GM12892 (cell line): ENCODE results near the gene ADGRL3.
"Not testable (repeated sequence)": the region's sequence is repeated elsewhere in the genome, so short reads cannot be mapped to it uniquely, and the experiment has no call there.

Source experiments
- DNase-seq: peaks from one replicate; pipeline ENCODE4 v3.0.0; 2011; ENCODE audit not compliant: insufficient read length
- FAIRE-seq: peaks from 2 replicates; lab custom pipeline; 2011; peaks lifted over from hg19 to GRCh38; lab: Jason Lieb, UNC
- POLR2A ChIP-seq: IDR thresholded peaks from 2 replicates; pipeline ENCODE4 v1.6.1; 2011; ENCODE audit warnings: low read depth, low read length, control low read depth
- POLR2AphosphoS5 ChIP-seq: IDR thresholded peaks from 2 replicates; pipeline ENCODE4 v1.6.1; 2011; ENCODE audit warnings: low read depth, low read length, control low read depth
- TAF1 ChIP-seq: IDR thresholded peaks from 2 replicates; pipeline ENCODE4 v1.6.1; 2011; ENCODE audit warnings: low read depth, mild to moderate bottlenecking, control low read depth, low read length, borderline replicate concordance

The ADGRL3 gene

DNA sequence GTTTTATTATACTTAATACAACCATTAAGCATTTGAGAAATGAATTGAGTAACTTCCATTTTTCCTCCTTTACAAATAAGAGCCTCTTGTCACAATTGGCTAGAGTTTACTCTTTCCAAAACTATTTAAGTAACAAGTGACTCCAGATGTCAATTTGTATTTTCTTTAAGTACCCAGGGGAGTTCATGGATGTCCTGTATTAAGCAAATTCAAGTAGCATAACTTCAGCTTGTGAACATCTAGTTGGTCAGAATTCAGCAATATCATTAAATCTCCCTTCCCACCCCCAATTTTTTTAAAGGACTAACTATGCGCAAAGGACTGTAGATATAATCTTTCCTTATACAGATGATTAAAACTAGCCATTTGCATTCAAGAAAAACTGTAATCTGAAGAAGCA, 1.4 kb upstream of the ADGRL3 start:
- TF ChIP-seq POLR2A = no peak
- TF ChIP-seq TAF1 = no peak
- TF ChIP-seq POLR2AphosphoS5 = no peak
- no peak for FAIRE-seq
- DNase-seq = no peak

DNA sequence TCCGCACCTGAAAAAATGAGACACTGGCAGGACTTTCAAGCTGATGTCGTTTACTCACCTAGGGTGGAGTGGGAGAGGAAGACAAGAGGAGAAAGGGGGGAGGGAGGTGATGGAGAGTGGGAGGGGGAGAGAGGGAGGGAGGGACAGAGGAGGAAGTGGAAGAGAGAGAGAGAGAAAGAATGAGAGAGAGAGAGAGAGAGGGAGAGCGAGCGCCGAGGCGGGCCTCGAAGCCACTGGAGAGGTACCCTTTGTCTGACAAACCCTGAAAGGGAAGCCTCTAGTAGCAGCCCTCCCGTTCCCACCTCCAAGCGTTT, 296 bp upstream of the ADGRL3 start:
- TF ChIP-seq POLR2A (no peak), POLR2AphosphoS5 (no peak), TAF1 (no peak)
- no peak for DNase-seq

DNA sequence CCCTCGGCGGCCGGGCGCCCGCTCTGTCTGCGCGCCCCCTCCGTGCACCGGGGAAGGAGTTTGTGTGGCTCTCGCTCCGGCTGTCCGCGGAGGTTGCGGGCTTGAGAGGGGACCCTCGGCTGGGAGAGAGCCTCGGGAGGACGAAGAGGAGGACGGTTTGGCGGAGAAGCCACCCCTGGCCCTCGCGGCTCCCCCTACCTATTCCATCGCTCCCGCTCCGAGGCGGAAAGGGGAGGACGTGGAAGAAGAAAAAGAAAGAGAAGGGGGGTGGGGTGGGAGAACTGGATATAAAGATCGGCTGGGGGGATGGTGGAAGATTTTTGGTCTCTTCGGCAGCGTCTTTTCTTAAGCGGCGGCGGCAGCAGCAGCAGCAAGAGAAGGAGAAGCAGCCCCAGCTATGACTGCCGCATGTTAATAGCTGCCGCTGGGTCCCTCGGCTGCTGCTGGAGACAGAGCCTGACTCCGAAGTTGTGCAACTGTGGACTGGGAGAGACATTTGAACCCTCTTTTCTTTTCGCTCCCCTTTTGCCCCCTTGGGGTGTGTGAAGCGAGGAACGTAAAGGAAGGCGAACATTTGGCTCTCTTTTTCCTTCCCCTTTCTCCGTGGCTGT, 895 bp downstream of the ADGRL3 start:
- FAIRE-seq (no peak), DNase-seq (no peak)
- TF ChIP-seq POLR2A (no peak), POLR2AphosphoS5 (no peak), TAF1 (no peak)

More for the DNA sequence above, 296 bp upstream of the ADGRL3 start:
- FAIRE-seq = no peak

DNA sequence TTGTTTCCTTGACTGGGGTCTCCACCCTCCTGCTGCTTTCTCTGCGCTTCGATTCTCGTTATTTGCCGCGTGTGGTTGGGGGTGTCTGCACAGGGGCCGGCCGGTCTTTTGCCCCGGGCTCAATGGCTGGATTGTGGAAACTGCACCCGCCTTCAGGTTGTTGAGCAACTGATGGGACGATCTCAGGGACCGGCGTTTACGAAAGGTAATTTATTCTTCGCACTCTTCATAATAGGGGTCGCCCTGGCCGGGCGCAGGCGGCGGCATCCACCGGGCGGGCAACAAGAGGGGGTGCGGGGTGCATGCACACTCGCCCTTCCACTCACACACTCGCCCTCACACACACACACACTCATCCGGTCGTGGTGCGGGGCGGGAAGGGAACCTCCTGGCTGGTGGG, 1.4 kb downstream of the ADGRL3 start:
- TF ChIP-seq POLR2A (no peak), POLR2AphosphoS5 (no peak), TAF1 (no peak)
- no peak for FAIRE-seq
- peak; percentile 2 for DNase-seq

DNA sequence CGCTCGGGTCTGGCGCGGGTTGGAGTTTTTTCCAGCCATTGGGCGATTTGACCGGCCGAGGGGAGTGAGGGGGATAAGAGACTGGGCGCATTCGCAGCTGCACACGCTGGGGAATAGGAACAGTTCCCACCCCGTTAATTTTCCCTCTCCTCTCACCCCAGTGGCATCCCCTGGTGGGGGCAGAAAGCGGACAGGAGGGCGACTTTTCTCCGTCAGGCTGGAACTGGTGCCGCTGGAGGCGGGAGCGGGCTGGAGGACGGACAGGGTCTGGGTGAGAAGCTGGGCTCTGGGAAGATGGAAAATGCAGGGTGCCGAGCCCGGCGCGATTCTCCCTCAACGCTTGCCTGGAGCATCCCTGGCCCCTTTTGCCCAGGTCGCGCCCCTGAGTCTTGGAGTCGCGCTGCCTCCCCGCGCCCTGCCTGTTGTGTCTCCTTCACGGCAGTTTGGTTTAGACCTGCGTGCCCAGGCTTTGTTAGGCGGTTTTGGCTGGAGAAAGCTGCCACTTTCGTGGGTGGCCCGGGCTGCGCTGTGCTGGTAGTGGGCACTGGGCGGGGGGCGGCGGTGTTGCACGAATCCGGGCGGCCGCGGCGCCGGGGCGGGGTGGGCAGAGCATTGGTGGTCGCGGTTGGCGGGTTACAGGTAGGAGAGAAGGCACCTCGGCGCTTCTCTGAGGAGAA, 2.0 kb downstream of the ADGRL3 start:
- FAIRE-seq (no peak), DNase-seq (peak; percentile 1)
- TF ChIP-seq POLR2A (no peak), TAF1 (no peak), POLR2AphosphoS5 (no peak)

DNA sequence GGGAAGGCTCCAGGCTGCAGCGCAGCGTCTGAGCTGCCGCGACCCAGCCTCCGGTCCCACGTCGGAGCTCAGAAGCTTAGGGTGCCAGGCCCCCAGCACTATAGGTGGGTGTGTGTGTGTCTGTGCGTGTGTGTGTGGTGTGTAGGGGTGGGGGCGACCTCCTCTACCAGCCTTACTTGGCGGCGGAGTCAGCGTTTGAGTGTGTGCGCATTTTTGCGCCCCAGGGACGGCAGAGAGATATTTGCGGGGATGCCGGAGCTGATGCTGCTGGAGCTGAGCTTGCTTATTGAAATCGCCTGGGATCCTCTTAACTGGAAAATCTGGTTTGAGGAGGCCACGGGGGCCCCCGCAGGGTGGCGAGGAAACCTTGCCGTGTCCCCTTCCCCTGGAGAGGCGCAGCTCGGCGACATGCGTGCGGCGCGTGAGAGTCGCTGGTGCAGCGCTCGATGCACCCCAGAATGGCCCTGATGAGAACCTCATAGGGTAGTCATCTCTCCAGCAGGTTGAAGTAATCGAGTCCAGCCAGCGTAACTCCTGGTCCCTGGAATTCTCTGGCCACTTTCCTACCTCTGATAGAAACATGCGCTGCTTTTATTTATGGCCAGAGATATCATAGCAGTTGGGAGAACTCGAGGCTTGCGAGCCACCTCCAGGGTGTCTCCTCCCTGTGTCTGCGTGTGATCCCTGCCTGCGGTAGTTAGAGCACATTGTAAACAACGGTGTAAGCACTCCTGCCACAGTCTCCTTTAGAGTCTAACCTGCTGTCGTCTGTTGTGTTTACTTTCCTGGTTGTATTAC, 2.7 kb downstream of the ADGRL3 start:
- FAIRE-seq (no peak), DNase-seq (peak; percentile 1)
- no peak for TF ChIP-seq TAF1
- no peak for TF ChIP-seq POLR2A
- no peak for TF ChIP-seq POLR2AphosphoS5

DNA sequence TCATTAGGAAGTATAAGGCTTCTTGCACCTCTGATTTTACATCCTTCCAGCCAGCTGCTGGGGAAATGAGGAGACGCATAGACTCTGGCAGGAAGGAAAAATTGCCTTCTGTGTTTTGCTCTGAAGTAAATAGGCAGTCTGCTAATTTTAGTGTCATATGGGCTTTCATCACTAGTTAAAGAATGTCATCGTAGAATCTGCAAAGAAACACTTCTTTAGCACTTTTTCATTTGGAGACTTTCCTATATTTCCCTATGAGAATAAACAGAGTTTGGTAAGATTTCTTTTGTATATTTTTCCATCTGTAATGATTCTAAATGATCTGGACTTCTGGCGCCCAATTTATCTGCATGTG, 3.3 kb downstream of the ADGRL3 start:
- FAIRE-seq (no peak), DNase-seq (no peak)
- TF ChIP-seq POLR2A (no peak), POLR2AphosphoS5 (no peak), TAF1 (no peak)

DNA sequence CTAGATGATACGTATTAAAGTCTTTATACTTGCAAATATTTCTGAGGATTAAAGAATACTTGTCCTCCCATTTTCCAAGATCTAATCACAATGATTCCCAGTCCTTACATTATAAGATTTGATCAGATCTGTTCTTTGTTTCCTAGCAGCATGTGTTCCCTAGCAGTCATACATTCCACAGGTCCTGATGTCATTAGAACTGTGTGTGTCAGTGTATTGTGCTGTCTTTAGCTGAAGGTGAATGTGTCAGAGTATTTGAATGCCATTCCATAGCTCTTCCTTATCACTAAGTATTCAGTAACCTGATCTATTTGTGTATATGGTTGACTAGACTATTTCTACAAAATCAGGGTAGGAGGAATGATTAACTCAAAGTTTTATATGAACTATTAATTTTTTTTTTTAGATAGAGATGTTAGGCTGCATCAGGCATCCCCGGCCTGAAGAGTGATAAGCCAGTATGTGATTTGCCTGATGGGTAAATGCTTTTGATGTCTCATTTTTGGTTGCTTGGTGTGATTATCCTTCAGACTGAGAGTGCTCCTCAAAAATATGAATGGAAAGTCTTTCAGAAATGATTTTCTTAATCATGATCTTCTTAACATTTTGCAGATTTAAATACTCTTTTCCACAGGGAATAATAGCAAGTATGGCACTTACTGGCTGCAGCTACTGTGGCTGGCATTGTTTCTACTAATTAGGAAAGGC, 4.4 kb downstream of the ADGRL3 start:
- FAIRE-seq = no peak
- no peak for DNase-seq
- TF ChIP-seq POLR2A (no peak), TAF1 (no peak), POLR2AphosphoS5 (no peak)

DNA sequence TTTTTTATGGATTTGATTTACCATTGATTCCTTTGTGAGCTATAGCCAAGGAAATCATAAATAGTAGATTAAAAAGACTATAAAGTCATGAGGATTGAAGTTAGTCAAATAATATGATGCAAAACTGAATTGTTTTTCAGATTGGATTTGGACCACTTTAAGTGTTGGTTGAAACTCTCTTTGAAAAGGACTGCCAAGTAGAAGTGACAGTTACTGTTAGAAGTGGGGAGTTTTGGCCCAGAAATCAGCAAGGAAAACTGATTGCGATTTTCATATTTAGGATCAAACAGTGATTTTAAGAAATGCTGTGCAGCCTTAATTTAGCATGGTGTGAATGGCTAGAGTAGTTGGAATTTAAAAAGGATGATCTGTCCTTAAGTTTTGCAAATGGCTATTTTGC, 4.9 kb downstream of the ADGRL3 start:
- TF ChIP-seq POLR2AphosphoS5 = no peak
- no peak for TF ChIP-seq TAF1
- no peak for TF ChIP-seq POLR2A
- FAIRE-seq = no peak
- DNase-seq = no peak

DNA sequence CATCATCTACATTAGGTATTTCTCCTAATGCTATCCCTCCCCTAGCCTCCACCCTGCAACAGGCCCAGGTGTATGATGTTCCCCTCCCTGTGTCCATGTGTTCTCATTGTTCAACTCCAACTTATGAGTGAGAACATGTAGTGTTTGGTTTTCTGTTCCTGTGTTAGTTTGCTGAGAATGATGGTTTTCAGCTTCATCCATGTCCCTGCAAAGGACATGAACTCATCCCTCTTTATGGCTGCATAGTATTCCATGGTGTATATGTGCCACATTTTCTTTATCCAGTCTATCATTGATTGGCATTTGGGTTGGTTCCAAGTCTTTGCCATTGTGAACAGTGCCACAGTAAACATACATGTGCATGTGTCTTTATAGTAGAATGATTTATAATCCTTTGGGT, 7.0 kb downstream of the ADGRL3 start:
- not testable (repeated sequence) for FAIRE-seq, DNase-seq

DNA sequence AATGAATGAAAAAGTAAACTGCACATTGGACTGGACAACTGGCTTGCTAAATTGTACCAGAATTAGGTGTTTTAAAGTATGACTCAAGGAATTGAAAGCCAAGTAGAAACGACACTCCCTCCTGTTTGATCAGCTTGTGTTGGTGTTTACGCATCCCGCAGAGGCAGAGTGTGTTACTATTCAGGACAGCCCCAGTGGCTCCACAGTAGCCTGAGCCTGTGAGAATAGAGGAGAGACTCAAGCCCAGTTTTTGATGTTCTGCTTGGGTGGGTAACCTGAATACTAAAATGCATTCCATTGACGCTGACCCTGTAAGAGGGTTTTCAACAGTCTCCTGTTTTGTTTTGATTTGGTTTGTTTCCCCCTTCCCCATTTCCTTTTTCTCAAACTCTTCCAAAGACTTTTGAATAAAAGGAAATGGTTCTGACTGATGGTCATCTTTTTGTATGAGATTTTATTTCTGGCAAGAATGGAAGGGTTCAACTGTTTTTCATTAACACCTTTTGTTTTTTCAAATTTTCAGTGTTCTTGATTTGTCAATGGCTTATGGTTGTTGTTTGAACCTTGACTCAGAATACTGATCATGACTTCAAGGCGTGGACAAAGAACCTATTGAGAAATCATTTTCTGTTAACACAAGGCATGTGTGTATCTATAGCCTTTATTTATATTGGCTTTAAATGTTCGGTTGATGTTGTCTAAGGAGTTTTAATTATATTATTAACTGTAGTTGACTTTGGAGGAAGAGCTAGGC, 10.2 kb downstream of the ADGRL3 start:
- TF ChIP-seq POLR2A (no peak), POLR2AphosphoS5 (no peak), TAF1 (no peak)
- no peak for FAIRE-seq
- DNase-seq = no peak
